GM12874 (cell line): ENCODE data around the gene SLTM.

ENCODE experiments used
- CTCF ChIP-seq: IDR thresholded peaks from 2 replicates; pipeline ENCODE4 v1.5.1; 2011; ENCODE audit warnings: low read depth, mild to moderate bottlenecking, control low read depth, low read length, moderate library complexity; ENCODE audit not compliant: insufficient read depth

Gene SLTM

GRCh38 chr15:58933281-58934113 lies at the start of gene SLTM:
Gene SLTM, minus strand, starts transcription at chr15:58933679. Its CDS starts 114 bp downstream, at chr15:58933565.
- no peak for TF ChIP-seq CTCF

GRCh38 chr15:58983261-58983660 lies 49.8 kb upstream of the SLTM start:
- no peak for TF ChIP-seq CTCF

- TF ChIP-seq CTCF: no peak
These were observed 48.5 kb upstream of the SLTM start for GRCh38 chr15:58981808-58982475.

GRCh38 chr15:58980351-58980939 lies 47.0 kb upstream of the SLTM start:
- TF ChIP-seq CTCF: no peak

GRCh38 chr15:58977887-58978286 lies 44.4 kb upstream of the SLTM start:
- no peak for TF ChIP-seq CTCF

- TF ChIP-seq CTCF: no peak
These were observed 34.0 kb upstream of the SLTM start for GRCh38 chr15:58967479-58967878.

- no peak for TF ChIP-seq CTCF
These were observed 33.2 kb upstream of the SLTM start for GRCh38 chr15:58966698-58967097.
